ENCODE results near the gene KCNAB1.

DNA sequence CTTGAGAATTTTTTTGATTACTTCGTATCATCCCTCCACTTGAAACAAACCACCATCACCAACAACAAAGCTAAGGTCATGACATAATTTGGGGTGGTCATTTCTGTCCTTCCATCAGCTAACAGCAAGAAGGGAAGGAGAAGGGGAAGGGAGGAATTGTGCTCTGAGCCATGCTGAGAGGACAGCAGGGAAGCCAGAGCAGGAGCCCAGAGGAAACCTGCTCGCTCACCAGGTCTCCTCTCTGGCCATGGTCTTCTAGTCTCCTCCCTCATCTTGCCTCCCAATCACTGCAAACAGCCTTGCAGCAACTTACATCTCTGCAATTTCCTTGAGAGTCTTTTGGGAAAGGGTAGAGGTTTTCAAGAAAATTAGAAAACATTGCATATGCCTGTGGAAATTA lies 237.9 kb downstream of the KCNAB1 start:
- TF ChIP-seq POLR2A (IDR thresholded peaks at IDR 0.05): no peak
- TF ChIP-seq CTCF (IDR thresholded peaks at IDR 0.05): no peak

All from suprapubic skin (tissue), 3 donors.